GM20000 (cell line): Measurements from ENCODE around the gene METTL25B.

ENCODE experiments used
- DNase-seq: peaks from one replicate; pipeline ENCODE4 v3.0.0; 2012; ENCODE audit warnings: low spot score
- TF ChIP-seq, protein P1 (sequence below): IDR thresholded peaks from 2 replicates; pipeline ENCODE4 v1.5.1; 2012; ENCODE audit warnings: mild to moderate bottlenecking, control low read depth; ENCODE audit errors: extremely low read depth, missing control alignments

METTL25B gene

DNA sequence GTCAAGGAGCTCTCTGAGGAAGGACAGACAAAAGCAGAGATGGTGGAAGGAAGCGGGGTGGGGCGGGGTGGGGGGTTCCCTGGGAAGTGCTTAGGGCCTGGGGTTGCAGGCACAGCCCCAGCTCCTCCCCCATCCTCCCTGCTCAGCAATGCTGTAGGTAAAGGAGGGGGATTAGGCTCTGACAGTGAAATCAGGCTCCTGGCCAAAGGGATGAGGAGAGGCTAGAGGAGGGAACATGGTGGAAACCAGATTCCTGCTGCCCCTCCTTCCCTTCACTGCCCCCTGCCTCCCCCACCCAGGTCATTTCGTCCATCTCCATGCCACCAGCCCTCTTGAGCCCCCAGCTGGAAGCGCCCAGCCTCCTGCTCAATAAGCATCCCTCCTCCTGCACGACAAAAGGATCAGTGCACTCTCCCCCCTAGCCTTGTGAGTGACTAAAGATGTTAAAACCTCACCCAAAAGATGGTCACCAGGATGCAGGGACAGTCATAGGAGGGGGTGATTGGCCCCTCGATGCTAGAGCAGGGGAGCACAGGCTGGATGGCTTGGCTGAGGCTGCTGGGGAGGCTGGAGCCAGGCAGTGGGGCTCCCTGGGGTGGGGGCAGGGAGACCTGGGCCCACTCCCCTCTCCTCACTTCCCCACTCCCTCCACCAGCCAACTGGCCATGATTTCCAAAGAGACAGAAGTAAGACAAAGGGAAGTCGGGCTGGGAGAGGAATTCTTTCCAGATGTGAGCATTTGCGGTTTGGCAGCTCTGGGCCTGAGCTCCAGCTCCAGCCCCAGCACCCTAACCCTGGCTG is 20.7 kb upstream of the METTL25B start:
- no peak for DNase-seq
- TF ChIP-seq, protein P1, sequence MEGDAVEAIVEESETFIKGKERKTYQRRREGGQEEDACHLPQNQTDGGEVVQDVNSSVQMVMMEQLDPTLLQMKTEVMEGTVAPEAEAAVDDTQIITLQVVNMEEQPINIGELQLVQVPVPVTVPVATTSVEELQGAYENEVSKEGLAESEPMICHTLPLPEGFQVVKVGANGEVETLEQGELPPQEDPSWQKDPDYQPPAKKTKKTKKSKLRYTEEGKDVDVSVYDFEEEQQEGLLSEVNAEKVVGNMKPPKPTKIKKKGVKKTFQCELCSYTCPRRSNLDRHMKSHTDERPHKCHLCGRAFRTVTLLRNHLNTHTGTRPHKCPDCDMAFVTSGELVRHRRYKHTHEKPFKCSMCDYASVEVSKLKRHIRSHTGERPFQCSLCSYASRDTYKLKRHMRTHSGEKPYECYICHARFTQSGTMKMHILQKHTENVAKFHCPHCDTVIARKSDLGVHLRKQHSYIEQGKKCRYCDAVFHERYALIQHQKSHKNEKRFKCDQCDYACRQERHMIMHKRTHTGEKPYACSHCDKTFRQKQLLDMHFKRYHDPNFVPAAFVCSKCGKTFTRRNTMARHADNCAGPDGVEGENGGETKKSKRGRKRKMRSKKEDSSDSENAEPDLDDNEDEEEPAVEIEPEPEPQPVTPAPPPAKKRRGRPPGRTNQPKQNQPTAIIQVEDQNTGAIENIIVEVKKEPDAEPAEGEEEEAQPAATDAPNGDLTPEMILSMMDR: no peak

DNA sequence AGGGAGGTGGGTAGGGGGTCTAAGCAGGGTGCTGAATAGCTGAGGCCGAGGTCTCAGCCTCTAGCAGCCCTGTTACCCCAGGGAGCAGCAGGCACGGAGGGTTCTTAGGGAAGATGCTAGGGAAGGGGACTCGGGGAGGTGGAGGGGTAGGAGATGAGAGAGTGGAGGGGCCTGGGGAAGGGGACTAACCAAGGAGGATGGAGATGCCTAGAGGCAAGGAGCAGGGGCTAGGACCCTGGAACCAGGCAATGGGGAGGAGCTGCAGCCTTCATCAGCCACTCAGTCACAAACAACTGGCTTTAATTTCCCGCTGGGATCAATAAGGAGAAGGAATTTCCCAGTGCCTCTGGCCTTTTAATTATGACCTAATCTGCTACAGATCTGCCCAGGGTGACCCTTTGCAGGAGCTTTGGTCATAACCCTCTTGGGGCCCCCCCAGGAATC is 20.0 kb upstream of the METTL25B start:
- TF ChIP-seq, protein P1: no peak
- DNase-seq: no peak

DNA sequence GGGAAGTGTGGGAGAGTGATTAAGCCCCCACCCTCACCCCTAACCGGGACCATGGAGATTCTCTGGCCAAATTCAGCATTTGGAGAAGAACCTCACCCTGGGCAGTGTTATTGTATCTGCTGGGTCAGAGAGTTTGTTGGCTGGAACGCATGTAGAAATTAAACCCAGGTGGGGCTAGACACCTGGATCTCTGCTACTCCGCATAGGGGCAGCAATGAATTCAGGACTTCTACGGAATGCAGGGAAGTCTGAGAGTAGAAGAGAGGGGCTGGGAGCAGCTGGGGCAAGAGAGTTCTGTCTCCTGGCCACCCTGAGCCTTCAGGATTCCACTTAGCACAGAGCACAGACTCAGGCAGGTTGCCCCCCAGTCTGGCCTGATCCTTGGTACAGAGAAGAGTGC is 19.2 kb upstream of the METTL25B start:
- DNase-seq: no peak
- TF ChIP-seq, protein P1: no peak

DNA sequence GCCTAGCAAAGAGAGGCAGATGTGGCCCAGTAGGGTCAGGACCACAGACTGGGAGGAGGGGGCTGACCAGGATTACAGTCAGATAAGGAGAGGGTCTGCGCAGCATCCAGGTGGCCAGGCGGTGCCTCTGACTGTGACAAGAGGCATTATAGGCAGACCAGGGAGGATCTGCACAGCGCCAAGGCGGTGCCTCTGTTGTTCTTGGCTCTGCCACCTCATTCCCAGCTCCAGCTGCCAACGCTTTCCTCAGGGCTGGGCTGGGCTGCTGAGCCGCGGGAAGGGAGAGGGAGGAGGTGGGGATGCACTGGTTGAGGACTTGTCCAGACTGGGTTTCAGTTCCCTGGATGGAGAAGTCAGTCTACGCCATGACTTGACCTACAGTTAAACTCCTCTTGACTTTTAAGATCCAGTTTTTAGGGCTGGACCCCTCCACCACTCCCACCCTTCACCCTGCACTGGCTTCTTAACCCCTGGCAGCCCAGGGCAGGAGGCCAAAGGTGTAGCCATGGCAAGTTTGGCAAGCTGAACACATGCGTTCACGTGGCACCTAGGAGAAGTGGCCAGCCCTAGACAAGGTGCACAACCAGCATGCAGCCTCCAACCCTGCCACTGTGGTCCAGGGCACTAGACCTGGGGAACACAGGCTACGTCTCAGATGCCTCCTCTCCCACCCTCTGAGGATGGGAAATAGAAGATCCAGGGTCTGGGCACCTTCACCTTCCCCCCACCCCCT is 18.3 kb upstream of the METTL25B start:
- DNase-seq: no peak

DNA sequence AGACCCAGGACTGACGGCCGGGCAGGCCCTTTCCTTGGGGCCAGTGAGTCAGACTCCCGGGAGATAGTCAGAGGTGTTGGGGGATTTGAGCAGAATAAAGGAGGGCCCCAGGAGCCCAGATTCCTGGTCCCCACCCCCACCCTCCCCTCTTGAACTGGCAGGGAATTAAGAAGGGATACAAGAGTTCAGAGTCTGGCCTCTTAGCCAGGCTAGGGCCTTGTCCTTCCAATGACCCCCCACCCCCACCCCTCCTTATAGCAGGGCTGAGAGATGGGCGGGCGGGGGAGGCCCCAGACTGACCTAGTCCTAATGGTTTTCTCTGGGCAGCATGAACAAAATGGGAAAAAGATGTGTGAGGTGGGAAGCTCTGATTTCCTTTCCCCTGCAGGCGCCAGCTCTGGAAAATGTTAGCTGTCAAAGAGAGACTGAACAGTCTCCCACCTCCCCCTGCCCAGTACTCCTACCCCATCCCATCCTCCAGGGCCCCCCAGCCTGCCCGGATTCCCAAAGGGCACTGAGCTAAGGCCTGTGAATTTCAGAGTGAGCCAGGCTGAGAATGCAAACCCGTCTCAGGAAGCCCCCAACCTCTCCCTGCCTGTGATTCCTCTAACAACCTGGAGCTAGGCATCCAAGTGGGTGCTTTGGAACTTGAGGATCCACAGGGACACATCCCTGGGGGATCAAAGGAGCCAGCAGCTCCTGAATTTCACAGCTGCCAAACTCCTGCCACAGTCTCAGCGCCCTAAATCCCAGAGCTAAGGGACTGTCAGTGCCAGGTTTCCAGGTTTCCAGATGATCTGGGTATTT is 17.1 kb upstream of the METTL25B start:
- TF ChIP-seq, protein P1: no peak
- DNase-seq: no peak

More for the DNA sequence above, 18.3 kb upstream of the METTL25B start:
- TF ChIP-seq, protein P1: no peak

DNA sequence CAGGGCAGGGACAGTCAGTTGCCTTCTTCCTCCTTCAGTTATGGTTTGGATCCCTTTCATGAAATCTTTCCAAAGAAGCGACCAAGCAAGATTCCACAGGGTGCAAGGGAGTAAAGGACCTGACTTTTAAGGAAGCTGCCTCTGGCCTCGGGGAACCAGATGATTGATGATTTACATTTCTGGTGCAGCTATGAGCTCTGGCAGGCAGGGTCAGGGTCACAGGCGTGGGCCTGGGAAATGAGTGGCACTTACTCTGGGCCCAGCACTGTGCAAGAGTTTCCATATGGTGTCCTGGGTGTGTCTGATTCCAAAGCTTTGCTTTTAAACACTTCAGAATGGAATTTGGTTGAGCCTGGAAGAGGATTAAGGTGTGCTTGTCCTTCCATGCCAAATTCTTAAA is 15.6 kb upstream of the METTL25B start:
- TF ChIP-seq, protein P1: no peak
- no peak for DNase-seq
